Natural killer cell (primary cell): Measurements from ENCODE around the gene GALNT11. TPM values are rescaled to one million over a fixed set of nuclear protein-coding genes. Genes with fewer than 3 reads are reported as not detected.
"Not testable (repeated sequence)": the region's sequence is repeated elsewhere in the genome, so short reads cannot be mapped to it uniquely, and the experiment has no call there.

Experiments used
- ATAC-seq, 3 donors: fragments of 150-1000 bp in 2 of 3; fragments of 200-7000 bp in 1 of 3; cut with Tn5 transposase; 1 replicate in 1 of 3; 2 replicates in 2 of 3; pipeline ENCODE4 v1.10.0; 2021; ENCODE audit warnings: mild to moderate bottlenecking in 2 of 3, moderate library complexity in 2 of 3
- DNase-seq, 2 donors: peaks; one replicate each; pipeline versions ENCODE4 v3.0.0 to v3.0.0-alpha.2; 2013 to 2021; ENCODE audit warnings: mixed read lengths in 1 of 2
- H3K27ac ChIP-seq: one replicate; pipeline ENCODE4 v1.5.1; 2013; ENCODE audit warnings: mild to moderate bottlenecking, low read length
- H3K27me3 ChIP-seq: one replicate; pipeline ENCODE4 v1.6.1; 2013; ENCODE audit warnings: low read length; ENCODE audit not compliant: control insufficient read depth, insufficient read depth
- H3K36me3 ChIP-seq: one replicate; pipeline ENCODE4 v1.6.1; 2013; ENCODE audit warnings: low read length; ENCODE audit not compliant: control insufficient read depth, insufficient read depth
- H3K4me1 ChIP-seq: one replicate; pipeline ENCODE4 v1.6.1; 2013; ENCODE audit warnings: low read length; ENCODE audit not compliant: control insufficient read depth, insufficient read depth
- H3K4me3 ChIP-seq: one replicate; pipeline ENCODE4 v1.5.1; 2013; ENCODE audit warnings: low read length
- H3K9me3 ChIP-seq: one replicate; pipeline ENCODE4 v1.6.1; 2013; ENCODE audit warnings: low read length; ENCODE audit not compliant: control insufficient read depth, insufficient read depth
- H3K27ac Mint-ChIP-seq, 2 donors: one replicate each; pipeline ENCODE4 v1.8.0; 2022; ENCODE audit warnings: mild to moderate bottlenecking in 2 of 2, mixed read lengths in 2 of 2, moderate library complexity in 1 of 2
- H3K27me3 Mint-ChIP-seq, 2 donors: one replicate each; pipeline ENCODE4 v1.8.0; 2022; ENCODE audit warnings: low read depth in 2 of 2, mixed read lengths in 2 of 2
- H3K36me3 Mint-ChIP-seq: one replicate; pipeline ENCODE4 v1.8.0; 2022; ENCODE audit warnings: mixed read lengths
- H3K4me1 Mint-ChIP-seq, 2 donors: one replicate each; pipeline ENCODE4 v1.8.0; 2022; ENCODE audit warnings: mixed read lengths in 2 of 2
- H3K4me3 Mint-ChIP-seq: one replicate; pipeline ENCODE4 v1.8.0; 2022; ENCODE audit warnings: mild to moderate bottlenecking, moderate library complexity, mixed read lengths
- H3K9me3 Mint-ChIP-seq, 2 donors: one replicate each; pipeline ENCODE4 v1.8.0; 2022; ENCODE audit warnings: mixed read lengths in 2 of 2
- CTCF ChIP-seq: fragments of 200-600 bp; IDR thresholded peaks from one replicate; pipeline ENCODE4 v1.8.0; 2022; ENCODE audit warnings: antibody characterized with exemption
- WGBS: methylation state at CpG from one replicate; pipeline ENCODE4 v1.1.7; 2013; ENCODE audit warnings: missing lambda C conversion rate; ENCODE audit not compliant: insufficient coverage; 5-methylcytosine and 5-hydroxymethylcytosine counted together
- intact Hi-C: fragments of 100-400 bp; cut with micrococcal nuclease; formaldehyde crosslinking; loops from one replicate; pipeline ENCODE4 v1.14.2; 2022
- total RNA-seq, 4 donors: library from RNA; stranded (reverse); fragments of 120-200 nt in 1 of 4; gene quantifications; one replicate each; pipeline versions ENCODE4 v1.2.3 to v1.2.4, GENCODE V29; 2013 to 2022

Gene GALNT11
- total RNA-seq, 3 donors from 2014 or later (not counting 1 experiment from before 2014, with no cell fraction given): 31.7 to 50.2 (median 44.0) TPM

- Mint-ChIP-seq H3K4me1 (peaks cover 24 to 37% of the 10 kb centered on the region in 2 donors), H3K36me3 (peaks cover 37% of the 10 kb centered on the region), H3K4me3 (no peak overlapping the region), H3K27ac (no peak overlapping the region), H3K9me3 (peaks cover 7 to 15% of the 10 kb centered on the region in 2 donors), H3K27me3 (no peaks in the 10 kb centered on the region)
- 100% methylated on average over 5 of the region's 5 CpGs for WGBS
- H3K27ac ChIP-seq: no peak overlapping the region
- intact Hi-C loops: no loop called here
- peaks cover 15% of the 10 kb centered on the region for H3K9me3 ChIP-seq
- H3K27me3 ChIP-seq: no peaks in the 10 kb centered on the region
- no peak for TF ChIP-seq CTCF
- H3K4me3 ChIP-seq: no peak overlapping the region
- DNase-seq (no peak), ATAC-seq (no peak)
- no peaks in the 10 kb centered on the region for H3K4me1 ChIP-seq
- H3K36me3 ChIP-seq: no peaks in the 10 kb centered on the region
Measured at GRCh38 chr7:152035817-152036216, 10.3 kb downstream of the GALNT11 start.

- peaks cover 37% of the 10 kb centered on the region for H3K36me3 Mint-ChIP-seq
- 96% methylated on average over 5 of the region's 5 CpGs for WGBS
- not testable (repeated sequence) for ATAC-seq
Measured at GRCh38 chr7:152038410-152038809, 12.9 kb downstream of the GALNT11 start.

GRCh38 chr7:152043086-152043485, 17.6 kb downstream of the GALNT11 start:
- peaks cover 6 to 16% of the 10 kb centered on the region in 2 donors for H3K9me3 Mint-ChIP-seq
- WGBS: 86% methylated on average over 8 of the region's 8 CpGs

More at GRCh38 chr7:152038410-152038809, 12.9 kb downstream of the GALNT11 start:
- H3K4me1 Mint-ChIP-seq: peaks cover 27 to 32% of the 10 kb centered on the region in 2 donors
- H3K4me3 ChIP-seq, H3K27ac ChIP-seq, H3K4me3 Mint-ChIP-seq, H3K36me3 ChIP-seq, H3K27me3 Mint-ChIP-seq, H3K27me3 ChIP-seq, H3K4me1 ChIP-seq, intact Hi-C loops, DNase-seq, H3K27ac Mint-ChIP-seq: not testable (repeated sequence)
- H3K9me3 ChIP-seq: peaks cover 15% of the 10 kb centered on the region
- H3K9me3 Mint-ChIP-seq: peaks cover 7 to 15% of the 10 kb centered on the region in 2 donors

GRCh38 chr7:152044909-152045308, 19.4 kb downstream of the GALNT11 start:
- H3K9me3 ChIP-seq, H3K27ac ChIP-seq, H3K27ac Mint-ChIP-seq, H3K9me3 Mint-ChIP-seq, DNase-seq, H3K4me3 Mint-ChIP-seq, intact Hi-C loops, ATAC-seq, H3K4me3 ChIP-seq, H3K27me3 Mint-ChIP-seq, H3K27me3 ChIP-seq, H3K4me1 ChIP-seq, H3K36me3 ChIP-seq: not testable (repeated sequence)
- Mint-ChIP-seq H3K36me3 (peaks cover 28% of the 10 kb centered on the region), H3K4me1 (peaks cover 44 to 51% of the 10 kb centered on the region in 2 donors)
- WGBS: 94% methylated on average over 2 of the region's 3 CpGs

More at GRCh38 chr7:152043086-152043485, 17.6 kb downstream of the GALNT11 start:
- peaks cover 17% of the 10 kb centered on the region for H3K9me3 ChIP-seq
- DNase-seq, H3K4me1 ChIP-seq, H3K27ac ChIP-seq, H3K4me3 ChIP-seq, H3K27ac Mint-ChIP-seq, H3K27me3 ChIP-seq, ATAC-seq, H3K36me3 ChIP-seq, H3K4me3 Mint-ChIP-seq, intact Hi-C loops, H3K27me3 Mint-ChIP-seq: not testable (repeated sequence)
- Mint-ChIP-seq H3K4me1 (peaks cover 29 to 38% of the 10 kb centered on the region in 2 donors), H3K36me3 (peaks cover 41% of the 10 kb centered on the region)

GRCh38 chr7:152046531-152046930, 21.1 kb downstream of the GALNT11 start:
- no peak for ATAC-seq
- Mint-ChIP-seq H3K36me3 (peaks cover 24% of the 10 kb centered on the region), H3K4me3 (no peak overlapping the region)

More at GRCh38 chr7:152046531-152046930, 21.1 kb downstream of the GALNT11 start:
- H3K36me3 ChIP-seq: no peaks in the 10 kb centered on the region
- H3K9me3 ChIP-seq: peaks cover 8% of the 10 kb centered on the region
- H3K27me3 ChIP-seq: no peaks in the 10 kb centered on the region
- no peak for TF ChIP-seq CTCF
- Mint-ChIP-seq H3K27ac (no peak overlapping the region), H3K4me1 (peaks cover 46 to 49% of the 10 kb centered on the region in 2 donors), H3K27me3 (no peaks in the 10 kb centered on the region), H3K9me3 (peaks cover 6 to 10% of the 10 kb centered on the region in 2 donors)
- no peaks in the 10 kb centered on the region for H3K4me1 ChIP-seq
- intact Hi-C loops: no loop called here
- H3K27ac ChIP-seq: no peak overlapping the region
- DNase-seq: no peak
- H3K4me3 ChIP-seq: no peak overlapping the region
